Measurements from ENCODE around the gene RNF212.

The RNF212 gene

DNA sequence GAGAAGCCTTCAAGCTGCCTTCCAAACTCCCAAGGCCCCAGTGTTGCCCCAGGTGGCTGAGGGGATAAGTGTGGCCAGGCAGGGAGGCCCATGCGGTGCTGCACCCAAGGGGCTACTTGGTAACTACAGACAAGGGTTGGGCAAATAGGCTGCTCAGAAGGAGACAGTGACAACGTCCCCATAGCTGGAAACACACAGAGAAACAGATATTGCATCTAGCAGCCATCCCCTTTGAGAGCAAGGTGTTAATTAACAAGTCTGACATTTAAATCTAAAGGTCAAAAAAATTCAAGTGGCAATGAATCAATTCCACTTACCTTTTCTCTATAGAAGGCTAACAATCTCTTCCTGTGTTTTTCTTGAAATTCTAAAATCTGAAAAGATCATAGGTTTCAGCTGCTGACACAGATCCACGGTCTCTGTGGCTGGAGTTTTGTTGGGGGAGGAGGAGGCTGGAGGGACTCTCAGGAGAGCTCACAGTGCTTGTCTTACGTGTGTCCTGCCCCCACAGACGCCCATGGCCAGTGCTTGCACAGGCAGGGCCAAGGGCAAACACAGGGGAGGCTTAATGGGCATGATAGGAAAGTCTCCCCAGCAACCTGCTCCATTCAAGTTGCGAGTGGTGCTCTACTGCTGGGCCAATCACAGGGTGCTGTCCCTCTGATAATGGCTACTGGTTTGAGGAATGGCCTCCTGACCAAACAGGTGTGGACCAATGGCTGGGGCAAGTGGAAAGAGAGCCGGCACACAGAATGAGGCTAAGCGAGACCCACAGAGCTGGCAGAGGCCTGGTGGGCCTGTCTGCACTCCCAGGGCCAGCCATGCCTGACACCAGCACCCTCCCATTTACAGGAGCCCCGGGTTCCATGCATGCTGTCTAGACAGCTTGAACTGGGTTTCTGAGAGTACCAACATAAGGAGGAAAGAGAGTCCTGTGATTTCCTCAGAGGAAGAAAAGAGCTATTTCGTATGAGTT, 22.6 kb downstream of the RNF212 start:
- DNase-seq (ENCODE audit: extremely low read depth in 1 of 2, low read depth in 1 of 2), result no peak

DNA sequence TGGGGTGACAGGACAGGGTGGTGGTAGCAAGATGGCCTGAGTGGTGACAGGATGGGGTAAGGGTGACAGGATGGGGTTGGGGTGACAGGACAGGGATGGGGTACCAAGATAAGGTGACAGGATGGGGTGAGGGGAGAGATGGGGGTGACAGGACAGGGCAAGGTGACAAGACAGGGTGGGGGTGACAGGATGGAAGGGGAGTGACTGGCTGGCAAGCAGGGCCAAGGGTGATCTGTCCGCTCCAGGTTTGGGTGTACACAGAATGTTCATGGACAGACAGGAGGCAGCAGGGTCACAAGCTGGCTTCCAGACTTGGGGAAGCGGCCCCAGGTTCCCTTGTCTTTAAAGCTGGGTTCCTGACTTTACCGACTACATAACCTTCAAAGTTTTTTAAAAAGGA, 23.3 kb downstream of the RNF212 start:
- no peak for DNase-seq (ENCODE audit: extremely low read depth in 1 of 2, low read depth in 1 of 2)

DNA sequence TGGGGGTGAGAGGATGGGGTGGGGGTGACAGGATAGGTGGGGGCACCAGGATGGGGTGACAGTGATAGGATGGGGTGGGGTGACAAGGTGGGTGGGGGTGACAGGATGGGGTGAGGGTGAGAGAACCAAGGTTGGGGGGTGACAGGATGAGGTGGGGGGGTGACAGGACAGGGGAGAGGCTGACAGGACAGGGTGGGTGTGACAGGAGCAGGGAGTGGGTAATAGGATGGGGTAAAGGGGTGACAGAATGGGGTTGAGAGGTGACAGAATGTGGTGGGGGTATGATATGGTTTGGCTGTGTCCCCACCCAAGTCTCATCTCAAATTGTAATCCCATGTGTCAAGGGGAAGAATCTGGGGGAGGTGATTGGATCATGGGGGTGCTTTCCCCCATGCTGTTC, 26.0 kb downstream of the RNF212 start:
- no peak for DNase-seq (ENCODE audit: extremely low read depth in 1 of 2, low read depth in 1 of 2)

DNA sequence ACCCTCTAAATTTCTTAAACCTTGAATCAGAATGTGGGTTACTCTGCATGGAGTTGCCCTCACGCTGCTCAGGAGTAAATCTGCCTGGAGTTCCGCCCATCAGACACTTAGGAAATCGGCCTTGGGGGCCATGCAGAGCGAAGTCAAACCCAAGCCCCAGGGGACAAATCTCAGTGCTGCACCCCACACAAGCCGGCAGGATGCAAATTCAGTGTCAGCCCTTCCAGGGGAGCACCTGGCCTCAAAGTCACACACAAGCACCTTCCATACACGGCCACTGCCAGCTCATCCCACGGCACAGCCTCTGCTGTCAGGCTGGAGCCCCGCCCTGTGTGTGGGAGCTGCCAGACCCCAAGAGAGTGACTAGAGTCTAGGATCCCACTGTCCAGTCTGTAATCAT, 27.4 kb downstream of the RNF212 start:
- no peak for DNase-seq (ENCODE audit: extremely low read depth in 1 of 2, low read depth in 1 of 2)

DNA sequence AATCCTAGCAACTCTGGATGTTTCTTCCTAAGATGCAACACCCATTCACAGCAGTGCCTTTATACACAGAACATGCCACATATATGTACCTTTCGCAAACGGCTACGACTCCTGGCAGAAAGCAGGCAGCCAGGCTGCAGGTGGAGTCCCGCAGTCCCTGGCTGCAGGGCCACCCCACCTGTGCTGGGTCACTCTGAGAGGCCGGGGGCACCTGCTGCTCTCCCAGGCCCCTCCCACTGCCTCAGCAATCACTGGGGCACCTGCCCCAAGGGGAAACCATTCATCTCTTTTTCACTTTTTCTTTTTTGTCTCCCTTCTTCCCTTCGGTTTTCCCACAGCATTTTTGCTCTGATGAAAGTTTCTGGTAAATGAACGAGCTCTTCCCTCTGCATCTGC, 28.0 kb downstream of the RNF212 start:
- DNase-seq (ENCODE audit: extremely low read depth in 1 of 2, low read depth in 1 of 2), result no peak

DNA sequence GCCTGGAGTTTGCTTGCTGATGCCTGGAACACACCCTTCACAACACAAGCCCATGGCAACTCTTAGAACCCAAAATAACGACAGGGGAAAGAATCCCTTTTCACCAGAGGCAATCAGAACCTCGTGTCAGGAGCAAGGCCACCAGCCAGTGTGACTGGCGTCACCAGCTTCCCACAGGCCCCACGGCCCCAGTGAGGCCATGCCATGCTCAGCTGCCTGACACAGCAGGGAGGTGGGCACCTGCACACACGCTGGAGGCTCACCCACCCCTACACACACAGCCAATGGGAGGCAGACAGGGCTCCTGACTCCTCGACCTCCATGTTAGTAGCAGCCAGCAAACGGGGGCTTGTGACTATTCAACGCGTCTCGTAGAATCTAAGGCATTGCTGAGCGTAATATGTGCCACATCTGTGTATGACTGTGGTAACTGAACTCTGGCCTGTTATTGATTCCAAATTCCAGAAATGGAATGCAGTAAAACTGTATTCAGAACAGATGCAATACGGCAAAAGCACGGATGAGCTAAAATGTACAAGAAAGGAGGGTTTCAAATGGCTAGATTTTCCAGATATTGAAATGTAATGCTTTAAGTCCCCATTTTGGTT, 28.5 kb downstream of the RNF212 start:
- DNase-seq (ENCODE audit: extremely low read depth in 1 of 2, low read depth in 1 of 2), result no peak

DNA sequence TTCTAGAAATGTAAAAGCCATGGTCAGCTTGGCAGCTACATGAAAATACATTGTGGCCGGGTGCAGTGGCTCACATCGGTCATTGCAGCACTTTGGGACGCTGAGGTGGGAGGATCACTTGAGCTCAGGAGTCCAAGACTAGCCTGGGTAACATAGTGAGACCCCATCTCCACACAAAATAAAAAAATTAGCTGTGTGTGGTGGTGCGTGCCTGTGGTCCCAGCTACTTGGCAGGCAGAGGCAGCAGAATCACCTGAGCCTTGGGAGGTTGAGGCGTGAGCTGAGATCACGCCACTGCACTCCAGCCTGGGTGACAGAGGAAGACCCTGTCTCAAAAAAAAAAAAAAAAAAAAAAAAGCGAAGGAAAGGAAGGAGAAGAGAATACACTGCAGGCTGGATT, 29.0 kb downstream of the RNF212 start:
- DNase-seq (ENCODE audit: extremely low read depth in 1 of 2, low read depth in 1 of 2), result no peak

DNA sequence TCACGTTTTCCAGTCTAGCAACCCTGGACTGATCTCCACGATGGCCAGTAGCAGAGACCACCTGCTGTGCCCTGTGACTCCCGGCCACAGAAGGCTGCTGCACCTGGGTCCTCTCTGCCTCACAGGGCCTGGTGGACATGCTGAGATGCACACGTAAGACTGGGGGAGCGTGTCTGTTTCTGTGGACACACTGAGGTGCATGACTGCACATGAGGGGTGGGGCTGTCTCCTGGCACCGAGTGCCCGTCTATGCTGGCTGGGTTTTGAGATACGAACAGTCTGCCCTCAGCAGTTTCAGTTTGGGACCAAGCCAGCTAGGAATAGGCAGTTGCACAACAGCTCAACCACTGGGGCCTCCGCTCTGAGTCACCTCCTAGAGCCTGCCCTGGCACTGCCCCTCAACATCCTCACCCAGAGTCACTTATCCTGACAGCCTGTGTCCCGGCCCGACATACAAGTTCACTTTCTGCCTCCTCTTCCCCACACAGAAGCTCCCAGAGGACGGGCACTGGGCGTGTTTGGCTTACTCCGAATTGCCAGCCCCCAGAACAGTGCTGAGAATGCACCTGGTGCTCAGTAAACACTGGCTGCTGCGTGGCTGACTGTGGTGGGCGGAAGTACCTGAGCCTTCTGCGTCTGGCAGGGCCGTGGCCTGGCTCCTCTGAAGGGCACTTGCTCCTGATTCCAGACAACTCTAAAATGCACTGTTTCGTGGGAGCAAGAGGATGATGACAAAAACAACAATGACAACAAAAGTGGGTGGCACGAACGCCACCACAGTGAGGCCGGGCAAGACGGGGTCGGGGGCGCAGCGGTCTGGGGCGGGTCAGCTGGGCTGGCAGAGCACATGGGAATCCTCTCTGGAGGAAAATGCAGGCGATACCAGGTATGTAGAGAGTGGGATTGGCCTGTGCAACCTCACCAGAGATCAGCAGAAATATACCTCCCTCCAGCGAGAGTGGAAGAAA, 30.9 kb downstream of the RNF212 start:
- no peak for DNase-seq (ENCODE audit: extremely low read depth in 1 of 2, low read depth in 1 of 2)

DNA sequence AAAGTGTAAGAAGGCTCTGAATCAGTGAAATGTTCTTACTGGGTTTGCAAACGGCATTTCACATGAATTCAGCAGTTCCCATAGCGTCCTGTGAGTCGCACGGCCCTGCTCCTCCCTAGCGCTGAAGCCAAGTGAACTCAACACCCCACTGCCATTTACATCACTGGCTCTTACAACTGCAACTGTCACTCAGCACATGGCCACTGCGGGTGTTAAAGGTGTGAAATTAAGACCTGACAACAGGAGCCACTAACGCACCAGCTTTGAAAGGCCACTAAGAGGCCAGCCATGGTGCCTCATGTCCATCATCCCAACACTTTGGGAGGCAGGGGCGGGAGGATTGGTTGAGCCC, 31.7 kb downstream of the RNF212 start:
- DNase-seq (ENCODE audit: extremely low read depth in 1 of 2, low read depth in 1 of 2), result peak in 1 of 2 donors; percentile 25

DNA sequence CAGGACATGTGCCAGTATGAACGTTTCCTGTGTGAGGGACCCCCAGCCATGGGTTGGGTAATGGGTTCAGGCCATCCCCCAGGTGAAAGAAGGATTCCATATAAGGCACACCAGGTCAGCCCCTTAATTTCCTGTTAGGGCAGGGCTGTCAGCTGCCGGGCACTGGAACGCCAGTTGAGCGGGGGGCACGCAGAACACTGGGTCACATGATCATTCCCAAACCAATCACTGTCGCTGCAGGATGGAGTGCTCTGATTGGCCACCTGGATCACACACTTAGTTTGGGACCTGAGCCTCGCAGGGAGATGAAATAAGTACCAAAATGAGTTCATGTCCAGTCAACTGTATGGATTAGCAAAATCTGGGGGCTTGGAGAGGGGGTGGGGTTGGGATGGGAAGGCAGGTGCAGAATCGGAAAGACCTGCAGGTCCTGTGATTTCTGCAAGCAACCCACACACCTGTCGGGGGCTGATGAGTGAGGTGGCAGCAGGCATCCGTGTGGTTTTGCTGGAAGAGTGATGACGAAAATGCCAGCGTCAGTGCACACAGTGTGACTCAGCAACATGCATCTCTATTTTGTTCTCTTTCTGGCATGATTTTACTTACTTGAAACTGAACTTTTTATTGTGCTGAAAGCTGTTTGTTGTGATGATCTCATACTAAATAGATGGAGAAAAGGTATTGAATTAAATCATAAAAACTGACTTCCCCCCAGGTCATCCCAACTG, 32.2 kb downstream of the RNF212 start:
- no peak for DNase-seq (ENCODE audit: extremely low read depth in 1 of 2, low read depth in 1 of 2)

DNA sequence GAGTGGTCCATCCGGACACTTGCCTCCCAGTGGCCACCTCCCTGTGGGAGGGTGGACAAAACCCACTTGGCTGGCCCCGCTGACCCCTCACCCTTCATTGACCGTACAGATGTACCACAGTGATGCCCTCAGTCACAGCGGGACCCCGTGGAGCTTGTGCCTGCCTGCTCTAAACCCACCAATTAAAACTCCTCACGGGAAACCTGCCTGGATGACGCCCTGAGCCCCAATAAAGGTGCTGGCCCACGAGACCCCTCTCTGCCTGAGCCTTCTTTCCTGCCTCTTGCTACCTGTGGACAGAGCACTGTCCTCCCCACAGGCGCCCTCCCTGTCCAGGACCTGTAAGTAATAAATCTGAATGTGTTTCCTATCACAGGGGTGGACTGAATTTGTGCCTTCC, 32.9 kb downstream of the RNF212 start:
- no peak for DNase-seq (ENCODE audit: extremely low read depth in 1 of 2, low read depth in 1 of 2)

DNA sequence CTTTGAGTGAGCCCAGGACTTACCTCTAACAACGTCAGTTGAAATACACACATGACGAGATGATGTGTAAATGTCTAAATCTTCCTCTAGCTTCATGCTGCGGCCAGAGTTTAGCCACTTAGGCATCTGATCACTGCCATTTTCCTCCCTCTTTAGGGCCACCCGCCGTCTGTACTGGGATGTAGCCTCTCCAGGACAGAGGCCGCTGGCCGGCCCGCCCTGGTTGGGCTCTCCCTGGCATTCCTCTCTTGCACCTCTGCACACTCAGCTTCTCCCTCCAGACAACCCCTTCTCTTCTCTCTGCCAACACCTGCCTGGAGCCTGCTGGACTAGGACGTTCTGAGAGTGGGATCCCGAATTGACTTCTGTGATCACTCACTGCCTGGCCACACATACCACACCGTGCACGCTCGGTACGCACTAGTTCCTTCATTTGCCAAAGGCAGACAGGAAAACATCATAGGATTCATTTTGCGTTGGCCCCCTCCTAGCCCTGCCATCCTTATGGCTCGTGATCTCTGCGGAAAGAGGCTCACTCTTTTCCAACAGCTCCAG, 33.6 kb downstream of the RNF212 start:
- DNase-seq (ENCODE audit: extremely low read depth in 1 of 2, low read depth in 1 of 2), result no peak

DNA sequence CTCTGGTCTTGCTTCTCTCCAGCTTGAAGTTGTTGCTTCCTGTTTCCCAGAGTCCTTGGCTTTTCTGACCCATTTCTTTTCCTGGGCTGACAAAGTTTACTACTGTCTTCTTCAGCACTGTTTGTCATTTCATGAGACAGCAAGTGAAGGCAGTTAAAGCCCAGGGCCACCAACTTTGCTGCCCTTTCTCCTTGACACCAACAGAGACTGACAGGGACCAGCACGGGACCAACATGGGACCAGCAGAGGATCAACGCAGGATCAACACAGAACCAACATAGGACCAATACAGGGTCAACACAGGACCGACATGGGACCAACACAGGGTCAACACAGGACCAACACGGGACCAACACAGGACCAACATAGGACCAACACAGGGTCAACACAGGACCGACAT, 34.9 kb downstream of the RNF212 start:
- DNase-seq (ENCODE audit: extremely low read depth in 1 of 2, low read depth in 1 of 2), result no peak

DNA sequence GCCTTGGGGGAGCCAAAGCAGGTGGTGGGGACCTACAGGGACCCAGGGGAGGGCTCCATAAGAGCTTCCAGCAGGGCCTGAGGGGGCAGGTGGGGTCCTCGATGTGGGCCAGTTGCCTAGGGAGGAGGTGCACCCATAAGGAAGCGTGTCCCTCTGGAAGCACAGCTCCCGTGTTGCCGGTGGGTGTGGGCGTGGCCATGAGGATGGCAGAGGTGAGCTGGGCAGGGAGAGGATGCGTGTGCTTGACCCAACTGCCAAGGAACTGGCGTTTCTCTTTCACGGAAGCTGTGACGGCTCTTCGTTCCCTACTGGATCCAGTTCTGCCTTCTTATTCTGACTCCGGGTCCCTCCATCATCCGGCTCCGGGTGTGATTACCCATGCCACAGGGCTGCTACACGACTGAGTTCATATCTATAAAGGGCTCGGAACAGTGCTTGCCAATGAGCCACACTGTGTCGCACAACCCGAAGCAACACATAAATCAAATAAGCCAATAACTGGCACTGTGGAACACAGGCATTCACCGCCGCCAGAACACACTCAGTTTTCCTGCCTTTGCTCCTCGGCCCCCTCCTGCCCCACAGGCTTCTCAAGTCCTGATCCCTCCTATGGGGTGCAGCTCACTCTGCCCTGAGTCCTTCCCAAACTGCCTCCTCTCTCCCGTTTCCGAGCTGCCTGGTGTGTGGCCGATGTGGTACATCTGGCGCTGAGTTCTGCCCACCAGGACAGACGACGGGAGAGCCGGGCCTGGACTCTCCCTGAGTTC, 35.5 kb downstream of the RNF212 start:
- DNase-seq (ENCODE audit: extremely low read depth in 1 of 2, low read depth in 1 of 2), result no peak

DNA sequence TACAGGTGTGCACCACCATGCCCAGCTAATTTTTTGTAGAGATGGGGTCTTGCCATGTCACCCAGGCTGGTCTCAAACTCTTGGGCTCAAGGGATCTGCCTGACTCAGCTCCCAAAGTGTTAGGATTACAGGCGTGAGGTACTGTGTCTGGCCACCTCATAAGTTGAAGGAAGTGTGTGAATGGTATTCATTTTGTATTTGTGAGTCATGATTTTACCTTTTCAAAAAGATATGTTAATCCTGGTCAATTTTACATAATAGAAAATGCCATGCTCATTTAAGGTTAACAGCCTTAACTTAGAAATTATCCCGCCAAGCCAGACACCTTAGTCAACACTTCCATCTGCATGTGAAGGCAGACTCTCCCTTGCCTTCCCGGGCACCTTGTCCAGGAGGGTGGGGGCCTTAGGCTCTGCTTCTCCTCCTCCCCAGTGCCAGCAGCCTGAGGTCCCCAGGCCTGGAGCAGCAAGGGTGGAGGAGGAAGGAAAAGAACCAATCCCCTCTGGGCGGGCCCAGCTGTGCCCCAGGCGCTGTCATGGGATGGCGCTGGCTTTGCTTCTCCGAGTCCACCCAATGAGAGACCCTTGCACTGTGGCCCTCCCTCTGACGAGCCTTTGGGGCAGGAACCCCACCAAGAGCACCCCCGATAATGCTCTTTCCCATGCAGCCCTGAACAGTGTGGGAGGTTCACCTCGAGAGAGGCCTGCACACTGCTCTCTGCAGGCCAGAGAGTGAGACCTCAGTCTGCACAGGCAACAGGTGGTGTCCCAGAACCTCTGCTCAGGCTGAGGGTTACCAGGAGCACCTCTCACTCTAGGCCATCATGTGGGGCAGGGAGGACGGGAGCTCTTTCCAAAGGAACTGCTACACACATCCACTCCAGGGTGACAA, 37.3 kb downstream of the RNF212 start:
- DNase-seq (ENCODE audit: extremely low read depth in 1 of 2, low read depth in 1 of 2), result no peak

DNA sequence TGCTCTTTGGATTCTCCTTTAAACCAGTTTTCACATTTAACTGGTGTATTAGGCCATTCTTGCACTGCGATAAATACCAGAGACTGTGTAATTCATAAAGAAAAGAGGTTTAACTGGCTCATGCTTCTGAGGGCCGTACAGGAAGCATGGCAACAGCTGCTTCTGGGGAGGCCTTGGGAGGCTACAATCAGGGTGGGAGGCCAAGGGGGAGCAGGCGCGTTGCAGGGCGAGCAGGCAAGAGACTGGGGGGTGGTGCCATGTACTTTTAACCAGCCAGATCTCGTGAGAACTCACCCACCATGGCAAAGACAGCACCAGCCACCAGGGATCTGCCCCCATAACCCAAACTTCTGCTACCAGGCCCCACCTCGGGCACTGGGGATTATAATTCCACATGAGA, 38.1 kb downstream of the RNF212 start:
- DNase-seq (ENCODE audit: extremely low read depth in 1 of 2, low read depth in 1 of 2), result no peak

DNA sequence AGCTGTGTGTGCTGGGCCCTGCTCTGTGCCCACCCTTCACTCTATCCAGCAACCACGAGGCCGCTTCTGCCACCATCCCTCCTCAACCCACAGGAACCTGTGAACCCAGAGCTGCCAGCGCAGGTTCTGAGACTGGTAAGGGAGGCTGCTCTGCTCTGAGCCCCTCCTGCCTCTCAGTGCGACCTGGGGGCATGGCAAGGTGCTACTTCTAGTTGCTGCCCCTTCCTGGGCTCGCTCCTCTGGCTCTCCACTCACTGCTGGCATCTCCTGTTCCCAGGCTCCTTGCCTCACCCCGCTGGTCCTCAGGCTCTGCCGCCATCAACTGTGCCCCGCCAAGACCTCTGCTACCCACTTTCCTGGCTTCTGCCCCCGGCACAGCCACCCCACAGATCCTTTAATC, 39.3 kb downstream of the RNF212 start:
- no peak for DNase-seq (ENCODE audit: extremely low read depth in 1 of 2, low read depth in 1 of 2)

DNA sequence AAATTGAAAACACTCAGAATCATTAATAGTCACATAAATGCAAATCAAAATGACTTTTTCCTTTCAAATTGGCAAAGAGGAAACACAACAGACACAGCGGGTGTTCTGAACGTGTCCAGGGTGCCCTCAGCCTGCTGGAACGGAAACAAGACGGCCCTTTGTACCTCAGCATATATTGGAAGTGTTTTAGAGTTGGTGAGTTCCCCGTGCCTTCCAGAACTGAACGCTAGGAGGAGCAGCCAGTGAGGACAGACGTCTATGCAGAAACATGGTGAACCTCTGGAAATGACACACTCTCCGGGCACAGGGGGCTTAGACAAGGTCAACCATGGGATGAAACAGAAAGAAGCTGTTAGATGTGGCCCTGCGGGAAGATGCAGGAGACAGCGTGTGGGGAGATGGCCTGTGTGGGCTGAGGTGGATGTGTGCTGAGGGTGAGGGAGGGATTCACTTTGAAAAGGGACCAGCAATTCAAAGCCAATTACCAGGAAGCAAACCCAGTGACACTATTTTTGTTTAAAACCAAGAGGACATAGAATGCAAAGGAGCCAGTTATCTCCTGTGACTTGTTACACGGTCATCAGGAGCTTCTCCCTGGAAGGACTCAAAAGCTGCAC, 40.4 kb downstream of the RNF212 start:
- peak; percentile 8 to 40 for DNase-seq (ENCODE audit: extremely low read depth in 1 of 2, low read depth in 1 of 2)
